Nephron progenitor cell (in vitro differentiated cells): ENCODE results near the gene EIF2B1.

ENCODE experiments used
- DNase-seq: peaks from one replicate; pipeline ENCODE4 v3.0.0; 2021
- H3K27ac Mint-ChIP-seq: 2 replicates; pipeline ENCODE4 v1.8.0; 2021; ENCODE audit warnings: mild to moderate bottlenecking, moderate library complexity, mixed read lengths
- H3K27me3 Mint-ChIP-seq: 2 replicates; pipeline ENCODE4 v1.8.0; 2021; ENCODE audit warnings: mild to moderate bottlenecking, low read depth, mixed read lengths; ENCODE audit not compliant: poor library complexity
- H3K36me3 Mint-ChIP-seq: 2 replicates; pipeline ENCODE4 v1.8.0; 2021; ENCODE audit warnings: low read depth, mixed read lengths
- H3K4me1 Mint-ChIP-seq: 2 replicates; pipeline ENCODE4 v1.8.0; 2021; ENCODE audit warnings: mixed read lengths
- H3K4me3 Mint-ChIP-seq: 2 replicates; pipeline ENCODE4 v1.8.0; 2021; ENCODE audit warnings: mild to moderate bottlenecking, moderate library complexity, mixed read lengths
- H3K9me3 Mint-ChIP-seq: 2 replicates; pipeline ENCODE4 v1.8.0; 2021; ENCODE audit warnings: mild to moderate bottlenecking, moderate library complexity, mixed read lengths
- CTCF ChIP-seq: fragments of 200-600 bp; sonication (generic); IDR thresholded peaks from 2 replicates; pipeline ENCODE4 v1.5.0; 2021; ENCODE audit warnings: antibody characterized with exemption

EIF2B1 gene

GRCh38 chr12:123671876-123672275, 38.4 kb upstream of the EIF2B1 start:
- TF ChIP-seq CTCF, result no peak
- no peak for DNase-seq
- H3K27ac Mint-ChIP-seq, result no peak overlapping the region
- H3K9me3 Mint-ChIP-seq, result no peaks in the 10 kb centered on the region
- H3K27me3 Mint-ChIP-seq, result peaks cover 3% of the 10 kb centered on the region
- H3K4me1 Mint-ChIP-seq, result peaks cover 17% of the 10 kb centered on the region
- H3K4me3 Mint-ChIP-seq, result peak overlapping the region; percentile 92
- H3K36me3 Mint-ChIP-seq, result peaks cover 33% of the 10 kb centered on the region

GRCh38 chr12:123670882-123671728, 37.6 kb upstream of the EIF2B1 start, which contains the start of gene TCTN2:
TCTN2 (plus strand) TSS chr12:123671113; CDS start chr12:123671241, 128 bp downstream.
- Mint-ChIP-seq H3K9me3 (no peaks in the 10 kb centered on the region), H3K27ac (no peak within 1 kb of the TSS), H3K27me3 (peaks cover 3% of the 10 kb centered on the region), H3K4me1 (peaks cover 17% of the 10 kb centered on the region), H3K4me3 (peak within 1 kb of the TSS; percentile 92), H3K36me3 (peaks cover 27% of the 10 kb centered on the region)
- DNase-seq, result peak; percentile 97
- TF ChIP-seq CTCF, result no peak

GRCh38 chr12:123667771-123668170, 34.3 kb upstream of the EIF2B1 start:
- H3K9me3 Mint-ChIP-seq, result peaks cover 15% of the 10 kb centered on the region
- H3K27me3 Mint-ChIP-seq, result peaks cover 7% of the 10 kb centered on the region
- peaks cover 11% of the 10 kb centered on the region for H3K4me1 Mint-ChIP-seq
- H3K4me3 Mint-ChIP-seq, result no peak overlapping the region
- TF ChIP-seq CTCF, result no peak
- no peak overlapping the region for H3K27ac Mint-ChIP-seq
- DNase-seq, result no peak
- peaks cover 24% of the 10 kb centered on the region for H3K36me3 Mint-ChIP-seq

- peaks cover 41% of the 10 kb centered on the region for H3K36me3 Mint-ChIP-seq
- DNase-seq, result no peak
- no peaks in the 10 kb centered on the region for H3K4me1 Mint-ChIP-seq
- no peak overlapping the region for H3K4me3 Mint-ChIP-seq
- no peak for TF ChIP-seq CTCF
- H3K27ac Mint-ChIP-seq, result peak overlapping the region; percentile 61
- peaks cover 4% of the 10 kb centered on the region for H3K27me3 Mint-ChIP-seq
- peaks cover 15% of the 10 kb centered on the region for H3K9me3 Mint-ChIP-seq
Measured at GRCh38 chr12:123659996-123660727, 26.7 kb upstream of the EIF2B1 start.

GRCh38 chr12:123657211-123657610, 23.7 kb upstream of the EIF2B1 start:
- no peak for DNase-seq
- H3K27me3 Mint-ChIP-seq, result no peaks in the 10 kb centered on the region
- no peak overlapping the region for H3K4me3 Mint-ChIP-seq

More at GRCh38 chr12:123657211-123657610, 23.7 kb upstream of the EIF2B1 start:
- Mint-ChIP-seq H3K4me1 (no peaks in the 10 kb centered on the region), H3K36me3 (peaks cover 33% of the 10 kb centered on the region), H3K27ac (no peak overlapping the region), H3K9me3 (no peaks in the 10 kb centered on the region)
- no peak for TF ChIP-seq CTCF
